GF-D8 (cell line): Measurements from ENCODE around the gene FUBP3.
"Not testable (repeated sequence)": the region's sequence is repeated elsewhere in the genome, so short reads cannot be mapped to it uniquely, and the experiment has no call there.

Source experiments
- DNase-seq: peaks from one replicate; lab custom pipeline; 2025; lab: John Stamatoyannopoulos, UW

The FUBP3 gene

GRCh38 chr9:130556396-130557076, 22.8 kb upstream of the FUBP3 start:
- no peak for DNase-seq

- DNase-seq = no peak
Measured at GRCh38 chr9:130557077-130557468, 22.3 kb upstream of the FUBP3 start.

- no peak for DNase-seq
Measured at GRCh38 chr9:130561056-130561455, 18.3 kb upstream of the FUBP3 start.

GRCh38 chr9:130562525-130562924, 16.9 kb upstream of the FUBP3 start:
- DNase-seq = not testable (repeated sequence)

GRCh38 chr9:130563797-130564196, 15.6 kb upstream of the FUBP3 start:
- no peak for DNase-seq

- no peak for DNase-seq
Measured at GRCh38 chr9:130565792-130566191, 13.6 kb upstream of the FUBP3 start.

- no peak for DNase-seq
Measured at GRCh38 chr9:130570208-130570607, 9.2 kb upstream of the FUBP3 start.

- no peak for DNase-seq
Measured at GRCh38 chr9:130575514-130575913, 3.9 kb upstream of the FUBP3 start.

- DNase-seq = no peak
Measured at GRCh38 chr9:130576176-130576575, 3.2 kb upstream of the FUBP3 start.

- DNase-seq = no peak
Measured at GRCh38 chr9:130579738-130580463, 524 bp downstream of the FUBP3 start.

- no peak for DNase-seq
Measured at GRCh38 chr9:130581766-130582165, 2.4 kb downstream of the FUBP3 start.

- DNase-seq = no peak
Measured at GRCh38 chr9:130583271-130583670, 3.9 kb downstream of the FUBP3 start.

- DNase-seq = no peak
Measured at GRCh38 chr9:130587921-130588320, 8.5 kb downstream of the FUBP3 start.

- DNase-seq = no peak
Measured at GRCh38 chr9:130588416-130588815, 9.0 kb downstream of the FUBP3 start.

- no peak for DNase-seq
Measured at GRCh38 chr9:130589754-130590153, 10.4 kb downstream of the FUBP3 start.

- no peak for DNase-seq
Measured at GRCh38 chr9:130590305-130590704, 10.9 kb downstream of the FUBP3 start.

GRCh38 chr9:130593020-130593419, 13.6 kb downstream of the FUBP3 start:
- DNase-seq = no peak

GRCh38 chr9:130597228-130597627, 17.9 kb downstream of the FUBP3 start:
- no peak for DNase-seq

GRCh38 chr9:130598188-130598587, 18.8 kb downstream of the FUBP3 start:
- DNase-seq = no peak

- DNase-seq = no peak
Measured at GRCh38 chr9:130599625-130600024, 20.2 kb downstream of the FUBP3 start.

GRCh38 chr9:130601100-130601499, 21.7 kb downstream of the FUBP3 start:
- DNase-seq = no peak

GRCh38 chr9:130604295-130604694, 24.9 kb downstream of the FUBP3 start:
- no peak for DNase-seq

GRCh38 chr9:130606887-130607600, 27.7 kb downstream of the FUBP3 start:
- DNase-seq = no peak
